Fibroblast of skin of right quadriceps (primary cell): ENCODE data around the gene SNRPB.

Experiments used
- DNase-seq: peaks from one replicate; pipeline ENCODE4 v3.0.0-alpha.2; 2013

SNRPB gene

DNA sequence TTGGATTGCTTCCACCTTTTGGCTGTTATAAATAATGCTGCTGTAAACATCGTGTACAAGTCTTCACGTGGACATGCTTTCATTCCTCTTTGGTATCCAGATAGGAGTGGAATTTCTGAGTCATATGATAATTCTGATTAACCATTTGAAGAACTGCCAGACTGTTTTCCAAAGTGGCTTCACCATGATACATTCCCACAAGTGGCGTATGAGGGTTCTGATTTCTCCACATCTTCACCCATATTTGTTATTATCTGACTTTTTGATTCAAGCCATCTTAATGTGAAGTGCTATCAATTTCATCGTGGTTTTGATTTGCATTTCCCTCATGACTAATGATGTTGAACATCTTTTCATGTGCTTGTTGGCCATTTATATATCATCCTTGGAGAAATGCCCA is 2.9 kb upstream of the SNRPB start:
- peak; percentile 88 for DNase-seq

DNA sequence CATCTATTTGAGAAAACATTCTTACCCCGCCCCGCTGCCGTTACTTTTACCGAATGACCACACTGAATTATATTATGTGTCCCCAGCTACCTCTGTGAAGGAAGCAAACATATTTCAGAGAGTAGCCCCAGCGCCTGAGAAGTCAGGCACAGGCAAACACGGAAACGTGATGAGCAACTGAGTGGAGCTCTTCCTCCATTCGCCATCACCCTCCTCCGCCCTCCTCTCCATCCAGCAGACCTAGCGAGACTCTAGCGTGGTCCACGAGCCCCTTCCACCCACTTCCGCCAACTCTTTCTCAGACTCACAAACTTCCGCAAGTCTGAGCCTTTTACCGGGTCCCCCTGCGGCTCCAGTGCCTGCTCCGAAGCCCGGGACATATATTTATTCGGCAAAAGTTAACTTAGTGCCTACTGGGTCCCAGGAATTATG is 582 bp downstream of the SNRPB start:
- peak; percentile 46 for DNase-seq

DNA sequence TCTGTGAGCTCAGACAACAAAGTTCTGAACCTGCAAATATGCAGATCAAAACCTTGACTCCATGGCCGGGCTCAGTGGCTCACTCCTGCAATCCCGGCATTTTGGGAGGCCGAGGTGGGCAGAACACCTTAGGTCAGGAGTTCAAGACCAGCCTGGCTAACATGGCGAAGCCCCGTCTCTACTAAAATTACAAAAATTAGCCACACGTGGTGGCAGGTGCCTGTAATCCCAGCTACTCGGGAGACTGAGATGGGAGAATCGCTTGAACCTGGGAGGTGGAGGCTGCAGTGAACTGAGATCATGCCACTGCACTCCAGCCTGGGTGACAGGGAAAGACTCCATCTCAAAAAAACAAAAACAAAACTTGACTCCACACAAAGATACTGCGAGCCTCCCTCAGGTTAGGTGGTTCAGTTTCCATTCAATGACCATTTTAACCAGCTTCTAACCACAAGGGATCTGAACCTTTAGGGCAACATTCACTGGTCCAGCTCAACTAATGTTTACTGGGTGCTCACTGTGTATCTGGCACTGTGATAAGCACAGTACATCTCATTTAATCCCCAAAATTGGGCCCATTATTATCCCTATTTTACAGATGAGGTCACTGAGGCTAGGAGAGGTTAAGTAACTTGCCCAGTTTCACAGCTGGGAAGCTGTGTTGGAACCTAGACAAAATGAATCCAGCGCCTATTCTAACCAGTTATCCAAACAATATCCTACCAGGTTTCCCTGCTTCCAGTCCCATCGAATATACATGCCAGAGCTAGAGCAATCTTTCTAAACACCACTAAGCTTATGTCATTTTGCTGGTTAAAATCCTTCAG is 1.8 kb downstream of the SNRPB start:
- DNase-seq, result no peak

DNA sequence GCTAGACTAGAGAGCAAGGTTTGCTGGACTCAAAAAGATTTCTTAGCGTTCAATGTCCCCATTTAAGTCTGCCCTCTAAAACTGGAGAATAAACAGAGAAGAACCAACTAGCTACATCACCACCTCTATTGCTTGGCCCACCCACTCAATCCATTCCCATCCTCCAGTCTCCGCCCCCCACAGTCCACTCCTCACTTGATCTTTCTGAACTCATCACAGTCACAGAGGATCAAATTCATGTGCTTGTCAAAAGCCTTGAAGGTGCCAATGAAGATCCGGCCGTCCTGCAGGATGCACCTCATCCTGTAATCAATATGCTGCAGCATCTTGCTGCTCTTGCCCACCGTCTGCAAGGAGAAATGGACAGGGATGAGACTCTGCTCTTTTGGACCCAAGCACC is 3.2 kb downstream of the SNRPB start:
- no peak for DNase-seq

DNA sequence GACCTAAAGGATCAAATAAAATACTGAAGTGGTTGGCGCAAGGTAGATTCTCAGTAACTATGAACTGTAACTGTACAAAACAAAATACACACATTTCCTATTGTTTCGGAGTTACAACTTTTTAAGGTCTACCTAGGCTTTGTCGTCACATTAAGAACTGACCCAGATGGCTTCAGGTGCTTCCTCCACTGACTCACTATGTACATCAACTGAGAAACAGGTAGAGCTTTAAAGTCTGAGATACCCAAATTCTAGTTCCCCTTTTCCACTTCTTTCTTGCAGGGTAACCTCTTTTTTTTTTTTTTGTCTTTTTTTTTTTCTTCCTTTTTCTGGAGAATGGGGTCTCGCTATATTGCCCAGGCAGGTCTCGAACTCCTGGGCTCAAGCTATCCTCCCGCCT is 5.5 kb downstream of the SNRPB start:
- DNase-seq, result no peak

DNA sequence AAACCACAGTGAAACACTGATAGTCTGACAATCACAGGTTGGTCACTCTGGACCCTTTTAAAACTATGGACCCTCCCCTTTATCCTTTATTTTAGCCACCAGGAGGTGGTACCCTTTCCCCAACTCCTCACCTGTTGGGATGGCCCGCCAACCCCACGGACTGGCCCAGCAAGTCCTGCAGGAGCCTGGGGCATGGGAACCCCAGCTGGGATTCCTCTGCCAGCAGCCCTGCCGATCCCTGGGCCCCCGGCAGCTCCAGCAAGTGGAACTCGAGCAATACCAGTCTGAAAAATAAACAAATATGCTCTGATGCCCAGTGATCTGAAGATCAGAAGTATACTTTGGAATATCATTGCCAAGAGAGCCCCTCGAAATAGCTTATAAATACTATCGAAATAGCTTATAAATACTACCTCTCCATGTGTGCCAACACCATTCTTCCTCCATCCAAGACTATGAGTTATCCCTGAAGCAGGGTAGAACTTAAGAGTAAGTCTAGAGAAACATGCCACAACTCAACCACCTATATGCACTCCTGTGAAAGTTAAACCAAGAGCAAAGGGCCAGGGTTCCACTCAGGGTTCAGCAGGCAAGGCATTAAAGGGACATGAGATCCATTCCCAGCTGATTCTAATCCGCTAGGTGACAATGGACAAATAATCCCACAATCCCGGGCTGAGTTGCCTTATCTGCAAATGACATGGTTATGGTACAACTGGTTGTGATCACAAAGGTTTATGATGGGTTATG is 6.8 kb downstream of the SNRPB start:
- no peak for DNase-seq

DNA sequence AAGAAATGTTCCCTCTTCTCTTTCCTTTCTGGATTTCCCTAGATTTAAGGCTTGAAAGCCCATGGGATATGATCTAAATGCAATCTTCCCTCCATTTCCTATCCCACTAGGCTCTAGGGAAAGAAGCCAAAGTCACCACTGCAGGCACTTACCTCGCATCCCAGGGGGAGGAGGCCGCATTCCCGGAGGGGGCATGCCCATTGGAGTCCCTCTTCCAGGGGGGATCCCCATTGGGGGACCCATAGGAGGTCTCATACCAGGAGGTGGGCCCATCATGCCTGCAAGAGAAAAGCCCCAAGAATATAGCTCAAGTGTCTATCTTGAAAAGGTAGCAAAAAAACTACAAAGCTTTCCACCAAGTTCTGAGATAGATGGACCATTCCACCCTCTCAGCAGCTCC is 8.1 kb downstream of the SNRPB start:
- DNase-seq, result no peak

DNA sequence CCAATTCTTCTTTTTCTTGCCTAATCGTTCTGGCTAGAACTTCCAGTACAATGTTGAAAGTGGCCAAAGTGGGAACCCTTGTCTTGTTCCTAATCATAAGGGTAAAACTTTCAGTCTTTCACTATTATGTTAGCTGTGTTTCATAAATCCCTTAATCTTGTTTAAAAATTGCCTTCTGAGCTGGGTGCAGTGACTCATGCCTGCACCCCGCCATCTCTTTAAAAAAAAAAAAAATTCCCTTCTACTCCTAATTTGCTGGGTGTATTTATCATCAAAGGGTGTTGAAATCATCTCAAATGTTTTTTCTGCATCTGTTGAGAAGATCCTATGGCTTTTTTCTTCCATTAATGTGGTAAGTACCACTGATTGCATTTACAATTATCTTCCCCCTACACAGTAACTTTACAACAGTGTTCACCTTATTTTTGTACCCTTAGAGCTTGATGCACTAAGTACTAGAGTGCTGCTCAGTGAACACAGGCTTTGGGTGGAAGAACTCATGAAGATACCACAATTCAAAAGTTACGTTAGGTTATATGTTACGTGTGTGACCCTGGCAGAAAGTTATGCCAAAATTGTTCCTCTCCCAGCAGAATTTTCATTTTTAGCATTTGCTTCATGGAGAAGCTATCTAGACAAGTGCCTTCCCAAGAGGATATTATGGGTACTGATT is 9.7 kb downstream of the SNRPB start:
- no peak for DNase-seq

DNA sequence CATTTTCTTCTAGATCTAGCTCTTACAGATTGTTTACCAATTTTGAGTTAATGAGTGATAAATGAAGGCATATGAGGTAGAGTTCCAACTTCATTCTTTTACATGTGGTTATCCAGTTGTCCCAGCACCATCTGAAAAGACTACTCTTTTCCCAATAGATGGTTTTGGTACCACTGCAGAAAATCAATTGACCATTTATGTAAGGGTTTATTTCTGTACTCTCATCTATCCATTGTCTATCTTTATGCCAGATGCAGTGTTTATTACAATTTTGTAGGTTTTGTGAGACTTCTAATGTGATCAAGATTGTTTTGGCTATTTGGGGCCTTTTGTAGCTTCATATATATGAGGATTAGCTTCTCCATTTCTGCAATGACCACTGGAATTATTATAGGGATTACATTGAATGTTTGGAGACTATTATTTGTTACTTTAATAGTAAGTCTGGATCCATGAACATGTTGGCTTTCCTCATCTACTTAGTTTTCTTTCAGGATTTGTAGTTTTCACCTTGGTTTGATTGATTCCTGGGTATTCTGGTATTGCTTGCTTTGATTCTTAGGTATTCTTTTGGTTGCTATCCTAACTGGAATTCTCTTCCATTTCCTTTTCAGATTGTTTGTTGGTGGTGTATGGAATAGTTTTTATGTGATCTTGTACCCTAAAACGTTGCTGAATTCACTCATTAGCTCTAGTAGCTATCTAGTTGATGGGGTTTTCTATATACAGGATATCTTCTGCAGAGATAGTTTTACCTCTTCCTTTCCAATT is 10.4 kb downstream of the SNRPB start:
- DNase-seq, result no peak

DNA sequence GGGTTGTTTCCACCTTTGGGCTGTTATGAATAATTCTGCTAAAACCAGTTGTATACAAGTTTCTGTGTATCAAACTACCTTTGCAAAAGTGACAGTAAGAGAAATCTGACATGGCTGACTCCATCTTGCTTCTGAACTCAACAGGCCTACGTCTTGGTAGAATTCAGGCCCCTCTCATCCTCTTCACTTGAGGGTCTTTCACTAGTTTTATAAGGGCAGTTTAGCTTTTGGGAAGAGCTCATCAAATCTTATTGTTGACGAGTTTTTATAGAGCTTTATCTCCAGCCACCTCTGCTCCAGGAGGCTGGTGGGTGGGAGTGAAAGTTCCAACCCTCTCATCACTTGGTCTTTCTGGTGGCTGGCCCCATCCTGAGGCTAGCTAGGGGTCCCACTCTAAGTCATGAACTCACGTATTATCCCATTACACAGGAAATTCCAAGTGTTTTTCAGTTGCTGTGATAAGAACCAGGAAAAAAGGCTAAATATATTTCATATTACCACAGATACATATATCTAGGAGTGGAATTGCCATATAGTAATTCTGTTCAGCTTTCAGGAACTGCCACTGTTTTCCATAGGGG is 11.6 kb downstream of the SNRPB start:
- DNase-seq, result no peak

DNA sequence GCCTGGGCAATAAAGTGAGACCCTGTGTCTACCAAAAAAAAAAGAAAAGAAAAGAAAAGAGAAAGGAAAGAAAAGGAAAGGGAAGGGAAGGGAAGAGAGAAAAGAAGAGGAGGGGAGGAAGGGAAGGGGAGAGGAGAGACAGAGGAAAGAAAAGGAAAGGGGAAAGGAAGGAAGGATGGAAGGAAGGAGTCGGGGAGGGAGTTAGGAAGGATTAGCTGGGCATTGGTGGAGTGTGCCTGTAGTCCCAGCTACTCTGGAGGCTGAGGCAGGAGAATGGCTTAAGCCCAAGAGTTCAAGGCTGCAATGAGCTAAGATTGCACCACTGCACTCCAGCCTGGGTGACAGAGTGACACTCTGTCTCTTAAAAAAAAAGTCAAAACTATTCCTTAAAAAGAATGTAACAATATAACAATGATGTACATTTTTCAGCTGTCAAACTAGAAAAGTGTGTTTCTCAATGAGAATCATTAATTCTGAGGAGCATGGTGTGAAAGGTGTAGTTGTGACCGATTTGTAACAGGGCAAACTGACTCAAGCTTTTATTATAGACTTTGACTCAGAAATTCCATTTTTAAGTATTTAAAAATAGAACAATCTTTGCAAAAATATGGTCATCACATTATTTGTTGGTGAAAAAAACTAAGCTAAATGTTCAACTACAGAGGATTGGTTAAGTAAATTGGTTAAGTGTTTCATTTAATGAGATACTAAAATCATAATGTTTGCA is 14.7 kb downstream of the SNRPB start:
- DNase-seq, result no peak

DNA sequence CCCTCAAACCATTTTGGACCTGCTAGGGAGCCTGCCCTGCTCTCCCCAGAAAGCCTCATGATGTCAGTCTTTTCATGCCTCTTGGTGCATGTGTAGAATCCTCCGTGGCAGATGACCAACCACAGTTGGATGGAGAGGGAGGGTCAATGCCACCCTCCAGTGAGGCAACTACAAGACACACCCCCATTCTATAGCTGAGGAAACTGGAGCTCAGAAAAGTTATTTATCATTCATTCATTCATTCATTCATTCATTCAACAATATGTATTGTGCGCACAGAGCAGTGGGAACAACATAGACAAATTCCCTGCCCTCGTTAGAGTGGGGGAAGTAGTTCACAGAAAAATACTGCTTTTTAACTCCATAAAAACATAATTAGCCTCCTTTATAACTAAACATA is 16.8 kb downstream of the SNRPB start:
- no peak for DNase-seq

DNA sequence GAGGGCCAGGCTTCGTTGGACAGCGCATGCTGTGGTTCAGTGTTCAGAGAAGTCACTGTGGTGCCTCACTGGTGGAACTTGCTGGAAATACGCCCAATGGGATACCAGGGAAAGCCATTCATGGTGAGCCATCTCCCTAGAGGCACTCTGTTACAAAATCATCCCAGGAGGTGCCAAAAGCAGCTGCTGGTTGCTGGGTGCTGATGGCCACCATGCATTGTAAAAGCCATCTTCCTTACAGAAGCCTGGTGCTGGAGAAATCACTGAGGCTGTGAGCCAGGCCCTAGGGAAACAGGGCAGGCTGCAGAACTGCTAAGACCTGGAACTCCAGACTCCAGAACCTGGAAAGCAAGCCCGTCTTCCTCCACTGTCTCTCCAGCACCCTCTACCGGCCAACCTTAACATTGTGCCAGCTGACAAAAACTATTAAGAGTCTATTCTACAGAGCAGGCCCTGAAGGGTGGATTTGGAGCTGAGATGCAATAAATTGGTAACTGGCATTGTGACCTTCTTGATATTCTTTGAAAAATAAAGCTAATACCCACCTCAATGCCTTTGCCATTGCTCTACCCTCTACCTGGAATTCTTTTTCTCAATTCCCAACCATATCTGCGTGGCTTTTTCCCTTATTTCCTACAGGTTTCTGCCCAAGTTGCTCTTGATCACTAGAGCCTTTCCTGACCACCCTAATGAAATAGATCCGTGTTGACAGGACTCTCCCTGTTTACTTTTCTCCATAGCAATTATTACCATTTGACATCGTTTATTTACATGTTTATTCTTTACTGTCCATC is 18.5 kb downstream of the SNRPB start:
- peak; percentile 63 for DNase-seq

DNA sequence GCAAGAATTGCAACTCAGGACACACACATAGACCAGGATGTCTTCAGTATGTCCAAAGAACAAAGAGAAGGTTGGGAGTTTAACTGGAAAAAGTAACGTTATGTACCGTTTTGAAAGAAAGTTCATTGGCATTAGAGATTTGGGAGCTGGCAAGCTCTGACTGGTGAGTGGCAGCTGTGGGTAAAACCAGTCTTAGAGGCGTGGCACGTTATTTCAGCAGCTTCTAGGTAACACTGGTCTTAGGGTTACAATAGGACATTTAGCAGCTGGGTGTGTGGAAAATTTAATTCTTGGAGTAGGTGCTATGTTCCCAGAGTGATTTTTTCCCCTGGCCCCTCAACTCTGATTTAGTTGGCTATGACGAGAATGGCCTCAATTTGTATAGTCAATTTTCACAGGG is 19.2 kb downstream of the SNRPB start:
- DNase-seq, result no peak

DNA sequence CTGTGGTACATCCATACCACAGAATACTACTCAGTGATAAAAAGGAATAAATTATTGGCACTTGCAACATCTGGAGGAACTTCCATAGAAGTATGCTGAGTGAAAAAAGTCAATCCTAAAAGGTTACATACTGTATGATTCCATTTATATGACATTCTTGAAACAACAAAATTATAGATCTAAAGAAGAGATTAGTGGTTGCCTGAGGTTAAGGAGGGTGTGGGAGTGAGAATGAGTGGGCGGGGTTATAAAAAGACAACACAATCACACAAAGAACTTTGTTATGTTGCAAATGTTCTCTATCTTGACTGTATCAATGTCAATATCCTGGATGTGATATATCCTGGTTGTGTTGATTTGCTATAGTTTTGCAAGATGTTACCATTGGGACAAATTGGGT is 21.2 kb downstream of the SNRPB start:
- no peak for DNase-seq

DNA sequence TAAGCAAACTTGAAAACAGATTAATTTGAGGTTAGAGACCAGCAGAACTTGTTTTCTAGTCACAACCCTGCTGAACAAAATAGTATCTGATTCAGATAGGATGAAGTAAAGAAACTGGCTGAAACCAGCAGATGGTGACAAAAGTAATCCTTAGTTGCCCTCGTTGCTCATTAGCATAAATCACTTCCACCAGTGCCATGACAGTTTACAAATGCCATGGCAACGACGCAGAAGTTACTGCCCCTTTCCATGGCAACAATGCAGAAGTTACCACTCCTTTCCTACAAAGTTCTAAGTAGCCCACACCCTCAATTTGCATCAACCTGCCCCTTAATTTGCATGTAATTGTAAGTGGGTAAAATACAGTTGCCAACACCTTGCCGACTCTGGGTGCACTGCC is 23.7 kb downstream of the SNRPB start:
- DNase-seq, result no peak

DNA sequence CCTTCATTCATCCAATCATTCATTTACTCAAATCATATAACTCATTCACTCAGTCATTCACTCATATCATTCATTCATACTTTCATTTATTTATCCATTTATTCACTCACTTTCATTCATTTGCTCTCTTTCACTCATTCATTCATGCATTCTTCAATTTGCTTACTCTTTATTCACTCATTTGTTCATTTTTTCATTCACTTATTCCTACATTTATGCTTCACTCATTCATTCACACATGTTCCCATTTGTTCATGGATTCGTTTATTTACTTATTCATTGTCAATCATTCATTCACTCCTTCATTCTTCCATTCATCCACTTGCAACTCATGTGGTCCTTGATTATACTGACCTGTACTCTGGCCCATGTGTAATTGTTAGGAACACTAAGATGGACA is 39.4 kb downstream of the SNRPB start:
- no peak for DNase-seq

DNA sequence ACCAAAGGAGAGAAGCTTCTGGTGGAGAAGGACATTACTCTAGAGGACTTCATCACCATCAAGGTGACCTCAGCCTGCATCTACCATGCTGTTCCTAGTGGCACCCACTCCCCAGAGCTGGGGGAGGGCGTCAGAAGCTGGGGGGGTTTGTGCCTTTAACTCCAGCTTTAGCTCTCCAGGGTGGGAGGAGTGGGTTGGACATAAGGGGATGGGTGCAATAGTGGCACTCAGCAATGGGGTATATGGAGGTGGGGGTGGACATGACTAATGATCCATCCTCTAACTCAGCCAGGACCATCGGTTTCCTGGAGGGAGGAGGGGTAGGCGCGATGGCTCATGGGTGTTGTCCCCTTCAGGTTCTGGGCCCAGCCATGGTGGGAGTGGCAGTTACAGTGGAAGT is 40.1 kb downstream of the SNRPB start:
- DNase-seq, result no peak

DNA sequence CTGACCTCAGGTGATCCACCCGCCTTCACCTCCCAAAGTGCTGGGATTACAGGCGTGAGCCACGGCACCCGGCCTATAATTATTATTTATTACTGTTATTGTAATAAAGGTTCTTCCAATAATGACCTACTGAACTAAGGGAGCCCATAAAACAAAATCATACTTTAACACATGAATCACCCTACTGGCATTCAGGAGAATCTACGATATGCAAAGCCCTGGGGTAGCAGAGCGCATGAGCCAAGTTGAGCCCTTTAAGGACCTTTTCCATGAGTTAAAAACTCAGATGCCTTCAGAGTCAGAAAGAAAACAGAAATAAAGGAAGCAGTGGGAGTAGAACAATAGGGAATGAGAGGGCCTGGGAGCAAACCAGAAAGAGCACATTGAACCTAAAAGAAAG is 41.5 kb downstream of the SNRPB start:
- DNase-seq, result no peak

DNA sequence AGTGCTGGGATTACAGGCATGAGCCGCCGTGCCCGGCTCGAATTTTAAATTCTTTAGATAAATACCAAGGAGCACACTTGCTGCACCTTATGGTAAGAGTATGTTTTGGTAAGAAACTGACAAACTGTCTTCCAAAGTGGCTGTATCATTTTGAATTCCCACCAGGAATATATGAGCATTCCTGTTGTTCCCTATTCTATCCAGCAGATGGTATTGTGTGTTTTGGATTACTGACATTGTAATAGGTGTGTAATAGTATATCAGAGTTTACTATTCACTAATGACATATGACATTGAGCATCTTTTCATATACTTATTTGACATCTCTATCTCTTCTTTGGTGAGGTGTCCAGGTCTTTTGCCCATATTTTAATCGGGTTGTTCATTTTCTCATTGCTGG is 49.3 kb downstream of the SNRPB start:
- DNase-seq, result no peak

DNA sequence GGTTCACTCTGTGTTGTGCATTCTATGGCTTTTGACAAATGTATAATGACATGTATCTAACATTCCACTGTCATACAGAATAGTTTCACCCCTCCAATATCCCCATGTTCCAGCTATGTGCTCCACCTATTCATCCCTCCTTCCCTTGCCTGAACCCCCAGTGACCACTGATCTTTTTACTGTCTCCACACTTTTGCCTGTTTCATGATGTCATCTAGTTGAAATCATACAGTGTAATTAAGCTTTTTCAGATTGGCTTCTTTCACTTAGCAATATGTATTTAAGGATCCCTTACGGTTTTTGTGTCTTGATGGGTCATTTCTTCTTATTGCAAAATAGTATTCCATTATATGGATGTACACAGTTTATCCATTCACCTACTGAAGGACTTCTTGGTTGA is 50.1 kb downstream of the SNRPB start:
- DNase-seq, result no peak
